ENCODE results near the gene TPRG1. TPM values are rescaled to one million over a fixed set of nuclear protein-coding genes. Genes with fewer than 3 reads are reported as not detected.

TPRG1 gene
- total RNA-seq, 4 donors from 2014 or later = 0.66 to 23.1 (median 5.6) TPM; not detected in 1

GRCh38 chr3:189355115-189355480 lies 183.3 kb downstream of the TPRG1 start:
- Histone ChIP-seq H3K4me1 (peaks cover 0 to 25% (median 0%) of the 10 kb centered on the region in 4 donors), H3K9me3 (no peaks in the 10 kb centered on the region), H3K4me3 (no peak overlapping the region), H3K27ac (peak overlapping the region in 3 of 4 donors; percentile 24 to 82 (median 76)), H3K36me3 (no peaks in the 10 kb centered on the region), H3K27me3 (no peaks in the 10 kb centered on the region)
- DNase-seq = no peak
- TF ChIP-seq CTCF (IDR thresholded peaks at IDR 0.05) = no peak
- TF ChIP-seq POLR2A (IDR thresholded peaks at IDR 0.05) = no peak

- TF ChIP-seq CTCF (IDR thresholded peaks at IDR 0.05) (no peak), POLR2A (IDR thresholded peaks at IDR 0.05) (no peak)
- Histone ChIP-seq H3K9me3 (no peaks in the 10 kb centered on the region), H3K27ac (peak overlapping the region in 3 of 4 donors; percentile 24 to 82 (median 76)), H3K4me3 (no peak overlapping the region), H3K27me3 (no peaks in the 10 kb centered on the region), H3K4me1 (peaks cover 0 to 25% (median 0%) of the 10 kb centered on the region in 4 donors), H3K36me3 (no peaks in the 10 kb centered on the region)
- DNase-seq = peak in 1 of 3 donors; percentile 50
These were observed 183.9 kb downstream of the TPRG1 start for GRCh38 chr3:189355481-189356201.

- no peaks in the 10 kb centered on the region for H3K36me3 ChIP-seq
- no peaks in the 10 kb centered on the region for H3K27me3 ChIP-seq
- TF ChIP-seq CTCF (IDR thresholded peaks at IDR 0.05) = no peak
- TF ChIP-seq POLR2A (IDR thresholded peaks at IDR 0.05) = no peak
- H3K27ac ChIP-seq = no peak overlapping the region
- no peak overlapping the region for H3K4me3 ChIP-seq
- no peaks in the 10 kb centered on the region for H3K9me3 ChIP-seq
- DNase-seq = no peak
- H3K4me1 ChIP-seq = peaks cover 0 to 10% (median 0%) of the 10 kb centered on the region in 4 donors
These were observed 188.5 kb downstream of the TPRG1 start for GRCh38 chr3:189360291-189360690.

- H3K9me3 ChIP-seq = no peaks in the 10 kb centered on the region
- DNase-seq = no peak
- no peak overlapping the region for H3K4me3 ChIP-seq
- no peaks in the 10 kb centered on the region for H3K36me3 ChIP-seq
- H3K27ac ChIP-seq = no peak overlapping the region
- no peak for TF ChIP-seq POLR2A (IDR thresholded peaks at IDR 0.05)
- TF ChIP-seq CTCF (IDR thresholded peaks at IDR 0.05) = no peak
- peaks cover 0 to under 1% (median 0%) of the 10 kb centered on the region in 4 donors for H3K4me1 ChIP-seq
- no peaks in the 10 kb centered on the region for H3K27me3 ChIP-seq
These were observed 189.5 kb downstream of the TPRG1 start for GRCh38 chr3:189361103-189361835.

- Histone ChIP-seq H3K4me1 (no peaks in the 10 kb centered on the region), H3K27me3 (no peaks in the 10 kb centered on the region), H3K27ac (no peak overlapping the region), H3K4me3 (no peak overlapping the region), H3K9me3 (no peaks in the 10 kb centered on the region), H3K36me3 (no peaks in the 10 kb centered on the region)
- TF ChIP-seq POLR2A (IDR thresholded peaks at IDR 0.05) (no peak), CTCF (IDR thresholded peaks at IDR 0.05) (no peak)
- DNase-seq = no peak
These were observed 192.0 kb downstream of the TPRG1 start for GRCh38 chr3:189363590-189364255.

All from Peyer's patch (tissue), 4 donors.